ENCODE measurements around the gene DISC1. TPM values are rescaled to one million over a fixed set of nuclear protein-coding genes. Genes with fewer than 3 reads are reported as not detected.

Gene DISC1
- total RNA-seq, 1 donor from 2014 or later: 5.2 TPM

DNA sequence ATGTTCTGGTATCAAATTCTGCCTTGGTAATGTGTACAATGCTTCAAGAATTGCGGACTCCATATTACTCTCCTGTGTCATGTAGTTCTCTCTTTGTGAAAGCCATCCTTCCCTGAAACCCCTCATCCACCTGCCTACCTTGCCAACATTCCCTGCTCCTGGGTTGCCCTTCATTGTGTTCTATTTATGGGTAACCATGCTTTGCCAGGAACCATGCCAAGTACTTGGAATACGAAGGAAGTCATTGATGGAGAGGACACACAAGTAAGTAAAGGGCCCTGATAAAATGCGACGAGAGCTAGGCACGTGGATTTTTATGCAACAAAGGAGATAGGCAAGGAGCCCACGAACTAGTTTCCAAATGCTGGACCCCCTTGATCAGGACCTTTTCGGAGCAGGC, 300.8 kb downstream of the DISC1 start:
- TF ChIP-seq, protein P1, sequence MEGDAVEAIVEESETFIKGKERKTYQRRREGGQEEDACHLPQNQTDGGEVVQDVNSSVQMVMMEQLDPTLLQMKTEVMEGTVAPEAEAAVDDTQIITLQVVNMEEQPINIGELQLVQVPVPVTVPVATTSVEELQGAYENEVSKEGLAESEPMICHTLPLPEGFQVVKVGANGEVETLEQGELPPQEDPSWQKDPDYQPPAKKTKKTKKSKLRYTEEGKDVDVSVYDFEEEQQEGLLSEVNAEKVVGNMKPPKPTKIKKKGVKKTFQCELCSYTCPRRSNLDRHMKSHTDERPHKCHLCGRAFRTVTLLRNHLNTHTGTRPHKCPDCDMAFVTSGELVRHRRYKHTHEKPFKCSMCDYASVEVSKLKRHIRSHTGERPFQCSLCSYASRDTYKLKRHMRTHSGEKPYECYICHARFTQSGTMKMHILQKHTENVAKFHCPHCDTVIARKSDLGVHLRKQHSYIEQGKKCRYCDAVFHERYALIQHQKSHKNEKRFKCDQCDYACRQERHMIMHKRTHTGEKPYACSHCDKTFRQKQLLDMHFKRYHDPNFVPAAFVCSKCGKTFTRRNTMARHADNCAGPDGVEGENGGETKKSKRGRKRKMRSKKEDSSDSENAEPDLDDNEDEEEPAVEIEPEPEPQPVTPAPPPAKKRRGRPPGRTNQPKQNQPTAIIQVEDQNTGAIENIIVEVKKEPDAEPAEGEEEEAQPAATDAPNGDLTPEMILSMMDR (IDR thresholded peaks at IDR 0.05; ENCODE audit: unreplicated experiment): no peak
- Mint-ChIP-seq H3K27me3 (peaks cover 52% of the 10 kb centered on the region), H3K27ac (no peak overlapping the region), H3K4me1 (ENCODE audit: low read depth) (peaks cover 22% of the 10 kb centered on the region), H3K4me3 (ENCODE audit: low read depth) (no peak overlapping the region), H3K36me3 (ENCODE audit: insufficient read depth) (no peaks in the 10 kb centered on the region), H3K9me3 (ENCODE audit: low read depth) (no peaks in the 10 kb centered on the region)
- DNase-seq (ENCODE audit: low spot score, unreplicated experiment): no peak

DNA sequence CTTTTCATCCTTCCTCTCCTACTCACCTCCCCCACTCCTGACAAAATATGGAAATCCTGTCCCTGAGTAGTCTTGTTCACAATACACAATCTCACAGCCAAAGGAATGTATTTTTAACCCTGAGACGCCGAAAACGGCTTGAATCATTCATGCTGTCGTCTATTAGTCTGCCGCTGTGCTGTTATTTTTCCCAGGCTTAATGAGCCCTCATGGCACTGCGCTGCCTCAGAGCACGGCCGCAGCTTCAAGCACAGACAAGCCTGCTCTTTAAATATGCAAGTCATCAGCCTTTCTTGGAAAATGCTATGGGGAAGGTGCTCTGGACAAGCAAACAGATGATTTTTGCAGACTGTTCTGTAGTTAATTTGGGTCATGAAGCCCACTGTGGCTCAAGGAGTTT, 302.7 kb downstream of the DISC1 start:
- Mint-ChIP-seq H3K4me3 (ENCODE audit: low read depth) (no peak overlapping the region), H3K4me1 (ENCODE audit: low read depth) (peaks cover 23% of the 10 kb centered on the region), H3K27ac (no peak overlapping the region), H3K36me3 (ENCODE audit: insufficient read depth) (no peaks in the 10 kb centered on the region), H3K9me3 (ENCODE audit: low read depth) (no peaks in the 10 kb centered on the region), H3K27me3 (peaks cover 45% of the 10 kb centered on the region)
- TF ChIP-seq, protein P1 (IDR thresholded peaks at IDR 0.05; ENCODE audit: unreplicated experiment): no peak
- no peak for DNase-seq (ENCODE audit: low spot score, unreplicated experiment)

DNA sequence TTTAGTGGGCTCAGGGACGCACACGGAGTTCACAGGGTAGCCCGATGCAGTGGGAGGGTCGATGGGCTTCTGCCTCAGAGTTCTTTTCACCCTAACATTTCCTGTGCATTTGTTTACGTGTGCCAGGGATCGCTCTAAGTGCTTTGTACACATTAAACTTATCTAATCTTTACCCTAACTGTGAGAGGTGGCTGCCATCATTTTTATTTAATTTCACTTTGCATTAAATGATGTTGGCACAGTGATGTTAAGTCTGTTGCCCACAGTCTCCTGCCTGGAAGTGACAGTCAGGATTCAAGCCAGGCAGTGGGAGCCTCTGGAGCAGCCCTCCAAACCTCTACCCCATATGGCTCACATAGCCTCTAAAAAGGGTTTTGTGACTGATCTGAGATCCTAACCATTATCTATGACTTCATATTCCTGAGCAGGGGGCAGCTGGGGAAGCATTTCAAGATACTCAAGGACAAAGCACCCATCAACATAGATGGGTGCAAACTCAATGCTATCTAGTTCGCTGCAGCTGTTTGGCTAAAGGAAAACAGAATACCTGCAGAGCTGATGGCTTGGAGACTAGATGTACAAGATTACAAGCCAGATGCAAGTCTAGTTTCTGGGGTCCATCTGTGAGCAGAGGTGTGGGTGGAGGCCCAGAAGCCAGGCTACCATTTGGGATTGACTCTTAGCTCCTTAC, 303.8 kb downstream of the DISC1 start:
- Mint-ChIP-seq H3K27me3 (peaks cover 41% of the 10 kb centered on the region), H3K9me3 (ENCODE audit: low read depth) (no peaks in the 10 kb centered on the region), H3K27ac (no peak overlapping the region), H3K36me3 (ENCODE audit: insufficient read depth) (no peaks in the 10 kb centered on the region), H3K4me1 (ENCODE audit: low read depth) (peaks cover 30% of the 10 kb centered on the region), H3K4me3 (ENCODE audit: low read depth) (no peak overlapping the region)
- no peak for DNase-seq (ENCODE audit: low spot score, unreplicated experiment)
- TF ChIP-seq, protein P1 (IDR thresholded peaks at IDR 0.05; ENCODE audit: unreplicated experiment): no peak

DNA sequence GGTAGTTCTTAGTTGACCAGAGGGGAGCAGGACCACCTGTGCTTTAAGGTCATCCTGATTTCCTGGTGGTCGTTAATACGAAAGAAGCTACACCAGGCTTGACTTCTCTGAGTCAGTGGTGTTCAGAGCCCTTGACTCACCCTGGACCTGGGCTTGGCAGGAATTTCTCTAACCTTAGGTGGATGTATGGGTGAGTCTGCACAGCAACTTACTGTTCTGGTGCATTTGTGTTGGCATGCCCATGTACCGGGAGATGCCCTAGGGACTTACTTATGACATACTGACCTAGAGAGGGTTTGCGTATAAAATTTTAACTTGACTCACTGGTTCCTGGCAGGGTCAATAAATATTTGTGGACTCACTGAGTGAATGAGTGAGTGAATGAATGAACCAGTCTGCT, 304.6 kb downstream of the DISC1 start:
- TF ChIP-seq, protein P1 (IDR thresholded peaks at IDR 0.05; ENCODE audit: unreplicated experiment): no peak
- DNase-seq (ENCODE audit: low spot score, unreplicated experiment): no peak
- no peak overlapping the region for H3K4me3 Mint-ChIP-seq (ENCODE audit: low read depth)
- H3K27me3 Mint-ChIP-seq: peaks cover 37% of the 10 kb centered on the region
- peaks cover 33% of the 10 kb centered on the region for H3K4me1 Mint-ChIP-seq (ENCODE audit: low read depth)
- H3K27ac Mint-ChIP-seq: no peak overlapping the region
- H3K36me3 Mint-ChIP-seq (ENCODE audit: insufficient read depth): no peaks in the 10 kb centered on the region
- H3K9me3 Mint-ChIP-seq (ENCODE audit: low read depth): no peaks in the 10 kb centered on the region

DNA sequence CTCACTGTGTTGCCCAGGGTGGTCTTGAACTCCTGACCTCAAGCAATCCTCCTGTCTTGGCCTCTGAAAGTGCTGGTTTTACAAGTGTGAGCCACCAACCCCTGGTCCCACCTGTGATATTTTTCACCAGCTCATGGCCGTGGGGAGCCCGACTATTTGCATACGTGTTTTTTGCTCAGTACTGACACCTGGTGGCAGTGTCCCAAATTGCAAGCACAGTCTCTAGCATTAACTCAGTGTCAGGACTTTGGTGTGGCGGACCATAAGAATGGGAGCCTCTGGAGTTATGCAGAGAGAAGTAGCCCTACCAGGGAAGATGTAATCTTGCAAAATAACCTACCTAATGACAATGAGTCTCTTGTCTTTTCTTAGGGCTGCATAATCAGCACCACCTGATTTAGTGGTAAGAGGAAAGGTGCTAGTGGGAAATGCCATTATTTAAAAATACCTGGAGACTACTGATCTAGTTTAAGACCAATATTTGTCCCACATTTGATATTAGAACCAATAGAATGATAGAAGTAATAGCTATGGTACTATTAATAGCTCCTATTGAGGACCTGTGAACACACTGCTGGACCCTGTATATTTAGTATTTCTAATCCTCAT, 305.4 kb downstream of the DISC1 start:
- H3K27me3 Mint-ChIP-seq: peaks cover 36% of the 10 kb centered on the region
- TF ChIP-seq, protein P1 (IDR thresholded peaks at IDR 0.05; ENCODE audit: unreplicated experiment): peak; percentile 58
- H3K4me3 Mint-ChIP-seq (ENCODE audit: low read depth): no peak overlapping the region
- no peaks in the 10 kb centered on the region for H3K9me3 Mint-ChIP-seq (ENCODE audit: low read depth)
- no peak for DNase-seq (ENCODE audit: low spot score, unreplicated experiment)
- peaks cover 38% of the 10 kb centered on the region for H3K4me1 Mint-ChIP-seq (ENCODE audit: low read depth)
- no peaks in the 10 kb centered on the region for H3K36me3 Mint-ChIP-seq (ENCODE audit: insufficient read depth)
- H3K27ac Mint-ChIP-seq: no peak overlapping the region

All from progenitor cell of endocrine pancreas (in vitro differentiated cells).